ENCODE measurements around the gene LRP2BP. TPM values are rescaled to one million over a fixed set of nuclear protein-coding genes. Genes with fewer than 3 reads are reported as not detected.

The LRP2BP gene
- total RNA-seq, 1 experiment from 2014 or later = 0.33 TPM

DNA sequence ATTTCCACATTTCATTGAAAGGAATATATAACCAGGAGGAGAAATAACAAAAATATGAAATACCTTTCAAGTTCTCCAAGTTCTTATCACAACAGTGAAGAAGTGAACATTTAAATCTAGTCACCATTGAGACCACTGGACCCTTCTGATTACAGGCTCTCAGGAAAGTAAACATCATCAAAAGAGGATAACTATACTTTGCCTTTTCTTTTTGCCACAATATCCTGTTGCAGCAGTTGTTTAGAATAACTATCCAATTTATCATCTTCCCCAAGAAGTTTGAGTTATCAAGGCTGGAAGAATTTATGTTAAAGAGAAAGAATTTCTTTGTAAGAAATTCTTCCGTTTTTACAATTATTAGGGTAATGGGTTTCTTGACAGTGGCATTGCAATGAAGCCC is 3.6 kb downstream of the LRP2BP start:
- intact Hi-C loops (cut with micrococcal nuclease; ENCODE audit: unreplicated experiment) (no loop called here), in situ Hi-C loops (cut with HindIII; ENCODE audit: low pct_unique_long_range_greater_than_20kb, low sequenced_read_pairs) (no loop called here)
- H3K4me1 ChIP-seq (ENCODE audit: control insufficient read depth, insufficient read depth, low read length) = no peaks in the 10 kb centered on the region
- no peaks in the 10 kb centered on the region for H3K27me3 ChIP-seq (ENCODE audit: control insufficient read depth, insufficient read depth, low read length)
- H3K36me3 ChIP-seq (ENCODE audit: control insufficient read depth, insufficient read depth, low read length) = no peaks in the 10 kb centered on the region
- ChIA-PET CTCF (no interaction called here), POLR2A (no interaction called here)
- no TSS peak for BruUV-seq (replicated peaks)
- TF ChIP-seq CTCF (IDR thresholded peaks at IDR 0.05) = no peak
- TF ChIP-seq SIN3A (IDR thresholded peaks at IDR 0.05; ENCODE audit: borderline replicate concordance, insufficient read depth, low read depth, low read length) = no peak
- TF ChIP-seq POLR2AphosphoS5 (IDR thresholded peaks at IDR 0.05; ENCODE audit: low read depth, low read length) = no peak
- TF ChIP-seq TCF7L2 (IDR thresholded peaks at IDR 0.05; ENCODE audit: low read depth, low read length) = no peak
- TF ChIP-seq, protein P1, sequence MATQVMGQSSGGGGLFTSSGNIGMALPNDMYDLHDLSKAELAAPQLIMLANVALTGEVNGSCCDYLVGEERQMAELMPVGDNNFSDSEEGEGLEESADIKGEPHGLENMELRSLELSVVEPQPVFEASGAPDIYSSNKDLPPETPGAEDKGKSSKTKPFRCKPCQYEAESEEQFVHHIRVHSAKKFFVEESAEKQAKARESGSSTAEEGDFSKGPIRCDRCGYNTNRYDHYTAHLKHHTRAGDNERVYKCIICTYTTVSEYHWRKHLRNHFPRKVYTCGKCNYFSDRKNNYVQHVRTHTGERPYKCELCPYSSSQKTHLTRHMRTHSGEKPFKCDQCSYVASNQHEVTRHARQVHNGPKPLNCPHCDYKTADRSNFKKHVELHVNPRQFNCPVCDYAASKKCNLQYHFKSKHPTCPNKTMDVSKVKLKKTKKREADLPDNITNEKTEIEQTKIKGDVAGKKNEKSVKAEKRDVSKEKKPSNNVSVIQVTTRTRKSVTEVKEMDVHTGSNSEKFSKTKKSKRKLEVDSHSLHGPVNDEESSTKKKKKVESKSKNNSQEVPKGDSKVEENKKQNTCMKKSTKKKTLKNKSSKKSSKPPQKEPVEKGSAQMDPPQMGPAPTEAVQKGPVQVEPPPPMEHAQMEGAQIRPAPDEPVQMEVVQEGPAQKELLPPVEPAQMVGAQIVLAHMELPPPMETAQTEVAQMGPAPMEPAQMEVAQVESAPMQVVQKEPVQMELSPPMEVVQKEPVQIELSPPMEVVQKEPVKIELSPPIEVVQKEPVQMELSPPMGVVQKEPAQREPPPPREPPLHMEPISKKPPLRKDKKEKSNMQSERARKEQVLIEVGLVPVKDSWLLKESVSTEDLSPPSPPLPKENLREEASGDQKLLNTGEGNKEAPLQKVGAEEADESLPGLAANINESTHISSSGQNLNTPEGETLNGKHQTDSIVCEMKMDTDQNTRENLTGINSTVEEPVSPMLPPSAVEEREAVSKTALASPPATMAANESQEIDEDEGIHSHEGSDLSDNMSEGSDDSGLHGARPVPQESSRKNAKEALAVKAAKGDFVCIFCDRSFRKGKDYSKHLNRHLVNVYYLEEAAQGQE (IDR thresholded peaks at IDR 0.05; ENCODE audit: insufficient read depth in 1 of 2, low read depth in 2 of 2, low read length in 1 of 2) = no peak
- H3K27ac ChIP-seq (ENCODE audit: low read length) = no peak overlapping the region
- DNase-seq (ENCODE audit: low read depth, low spot score) = no peak
- ATAC-seq = no peak
- no peaks in the 10 kb centered on the region for H3K9me3 ChIP-seq (ENCODE audit: control insufficient read depth, insufficient read depth, low read depth, low read length)
- H3K4me3 ChIP-seq (ENCODE audit: low read depth in 2 of 2, low read length in 2 of 2) = no peak overlapping the region

- in situ Hi-C loops (cut with HindIII; ENCODE audit: low pct_unique_long_range_greater_than_20kb, low sequenced_read_pairs) = no loop called here
- no peak for TF ChIP-seq SIN3A (IDR thresholded peaks at IDR 0.05; ENCODE audit: borderline replicate concordance, insufficient read depth, low read depth, low read length)
- TF ChIP-seq, protein P1 (IDR thresholded peaks at IDR 0.05; ENCODE audit: insufficient read depth in 1 of 2, low read depth in 2 of 2, low read length in 1 of 2) = no peak
- no peak for TF ChIP-seq CTCF (IDR thresholded peaks at IDR 0.05)
- no peak for TF ChIP-seq POLR2AphosphoS5 (IDR thresholded peaks at IDR 0.05; ENCODE audit: low read depth, low read length)
- TF ChIP-seq TCF7L2 (IDR thresholded peaks at IDR 0.05; ENCODE audit: low read depth, low read length) = no peak
Measured at GRCh38 chr4:185390941-185391340, 4.8 kb downstream of the LRP2BP start.

More at GRCh38 chr4:185390941-185391340, 4.8 kb downstream of the LRP2BP start:
- Histone ChIP-seq H3K27ac (ENCODE audit: low read length) (no peak overlapping the region), H3K36me3 (ENCODE audit: control insufficient read depth, insufficient read depth, low read length) (no peaks in the 10 kb centered on the region), H3K27me3 (ENCODE audit: control insufficient read depth, insufficient read depth, low read length) (no peaks in the 10 kb centered on the region), H3K4me3 (ENCODE audit: low read depth in 2 of 2, low read length in 2 of 2) (no peak overlapping the region), H3K4me1 (ENCODE audit: control insufficient read depth, insufficient read depth, low read length) (no peaks in the 10 kb centered on the region), H3K9me3 (ENCODE audit: control insufficient read depth, insufficient read depth, low read depth, low read length) (no peaks in the 10 kb centered on the region)
- DNase-seq (ENCODE audit: low read depth, low spot score) (no peak), ATAC-seq (no peak)
- CTCF ChIA-PET = no interaction called here
- POLR2A ChIA-PET = no interaction called here
- no TSS peak for BruUV-seq (replicated peaks)
- intact Hi-C loops (cut with micrococcal nuclease; ENCODE audit: unreplicated experiment) = no loop called here

Measured in Panc1 (cell line).